Amygdala (tissue), 56 donors: ENCODE data around the gene KIF17.

ENCODE experiments used
- DNase-seq, 56 donors: peaks; one replicate each; lab custom pipeline; 2025; lab: John Stamatoyannopoulos, UW

Gene KIF17

DNA sequence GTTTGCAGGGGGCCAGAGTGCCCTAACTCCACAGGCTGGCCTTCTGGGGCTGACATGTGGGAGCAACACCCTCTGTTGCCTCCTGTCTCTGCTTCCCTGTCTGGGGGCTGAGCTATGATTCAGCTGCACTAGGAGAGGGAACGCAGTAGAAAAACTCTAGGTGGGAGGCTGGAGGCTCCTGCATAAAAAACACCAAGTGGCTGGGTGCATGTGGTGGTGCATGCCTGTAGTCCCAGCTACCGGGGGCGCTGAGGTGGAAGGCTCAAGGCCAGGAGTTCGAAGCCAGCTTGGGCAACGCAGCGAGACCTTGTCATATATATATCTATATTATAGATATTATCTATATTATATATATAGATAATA is 5.6 kb downstream of the KIF17 start:
- peak in 10 of 56 donors; percentile 9 to 47 (median 22) for DNase-seq

DNA sequence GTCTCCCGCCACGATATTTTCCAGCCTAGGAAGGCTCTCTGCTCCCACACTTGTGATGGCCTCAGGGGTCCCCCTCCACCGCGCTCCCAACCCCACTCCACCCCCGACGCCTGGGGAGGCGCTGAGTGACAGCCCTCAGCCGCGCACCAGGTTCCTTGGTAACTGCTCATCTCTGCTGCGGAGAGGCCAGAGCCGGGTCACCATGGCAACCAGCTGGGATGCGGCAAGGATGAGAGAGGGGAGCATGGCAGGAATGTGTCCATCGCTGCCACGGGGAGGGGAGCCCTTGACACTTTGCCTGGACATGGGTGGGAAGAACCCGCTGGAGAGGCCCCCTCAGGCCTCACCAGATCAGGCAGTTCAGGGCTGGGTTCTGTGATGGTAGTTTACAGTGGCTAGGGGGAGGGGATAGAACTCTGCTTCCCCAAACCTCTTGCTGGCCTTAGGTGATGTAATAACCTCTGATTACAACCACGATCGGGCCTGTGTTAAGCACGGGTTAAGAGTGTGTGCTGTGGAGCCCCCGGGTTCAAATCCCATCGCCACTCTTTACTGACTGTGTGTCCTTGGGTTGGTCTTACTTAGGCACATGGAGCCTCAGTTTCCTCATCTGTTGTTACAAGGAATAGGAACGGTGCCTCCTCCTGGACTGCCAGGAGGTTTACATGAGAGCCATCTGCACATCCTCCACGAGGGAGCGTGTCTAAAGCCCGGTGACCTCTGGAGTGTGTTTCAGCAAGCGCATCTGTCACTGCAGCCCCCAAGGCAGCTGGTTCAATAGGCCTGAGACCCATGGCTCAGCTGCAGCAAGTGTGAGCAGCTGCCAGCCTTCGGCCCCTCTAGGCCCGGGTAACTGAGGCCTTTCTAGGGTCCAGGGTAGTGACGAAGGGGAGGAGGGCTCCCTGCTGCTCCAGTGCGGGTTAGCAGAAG is 6.3 kb downstream of the KIF17 start:
- DNase-seq: peak in 20 of 56 donors; percentile 12 to 47 (median 30)

DNA sequence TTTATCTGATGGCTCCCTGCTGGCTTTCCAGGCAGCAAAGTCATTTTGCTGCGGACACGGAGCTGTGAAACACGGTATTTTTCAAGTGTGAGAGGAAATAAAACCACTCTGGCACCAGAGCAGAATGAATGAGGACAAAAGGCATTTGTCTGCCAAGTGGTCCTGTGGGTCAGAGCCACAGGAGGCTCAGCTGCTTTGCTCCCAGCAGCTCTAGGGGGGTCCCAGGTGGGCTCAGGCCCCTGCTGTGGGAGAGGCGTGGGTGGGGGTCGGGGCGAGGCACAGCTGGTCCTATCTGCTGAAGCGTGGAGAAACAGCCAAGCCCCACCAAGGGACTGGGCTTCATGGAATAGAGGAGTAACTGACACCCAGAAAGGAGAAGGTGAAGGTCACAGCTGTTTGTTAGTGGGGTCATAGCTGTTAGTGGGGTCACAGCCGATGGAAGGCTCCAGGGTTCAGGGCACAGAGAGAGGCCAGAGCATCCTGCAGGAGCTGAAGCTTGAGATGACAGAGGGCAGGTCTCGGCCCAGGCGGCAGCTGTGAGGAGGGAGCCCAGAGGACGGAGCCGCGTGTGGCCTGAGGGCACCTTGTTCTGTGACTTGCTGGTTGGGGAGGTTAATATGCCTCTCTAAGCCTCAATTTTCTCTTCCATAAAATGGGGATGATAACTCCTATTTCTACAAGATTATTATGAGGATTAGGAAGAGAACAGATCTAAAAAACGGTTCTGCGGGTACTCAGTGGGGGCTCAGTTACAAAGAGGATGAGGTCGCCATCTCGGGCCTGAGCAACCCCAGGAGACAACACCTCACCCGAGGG is 7.1 kb downstream of the KIF17 start:
- no peak for DNase-seq

GRCh38 chr1:20709868-20710267 is 7.9 kb downstream of the KIF17 start:
- no peak for DNase-seq

GRCh38 chr1:20708891-20709290 is 8.9 kb downstream of the KIF17 start:
- DNase-seq: no peak

DNA sequence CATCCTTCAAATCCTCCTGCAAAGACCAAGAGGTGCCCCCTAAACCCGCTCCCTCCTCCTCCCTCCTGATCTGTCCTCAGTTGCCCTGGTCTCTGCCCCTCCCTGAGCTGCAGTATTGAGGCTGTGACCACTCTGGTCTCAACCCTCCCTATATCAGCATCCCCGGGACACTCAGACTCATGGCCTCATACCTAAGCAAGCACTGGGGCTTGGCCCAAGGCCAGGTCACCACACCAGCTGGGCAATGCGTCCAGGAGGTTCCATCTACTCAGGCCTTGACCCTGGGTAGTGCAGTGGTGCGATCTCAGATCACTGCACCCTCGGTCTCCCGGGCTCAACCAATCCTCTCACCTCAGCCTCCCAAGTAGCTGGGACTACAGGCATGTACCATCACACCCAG is 9.8 kb downstream of the KIF17 start:
- DNase-seq: no peak

GRCh38 chr1:20706841-20707240 is 11.0 kb downstream of the KIF17 start:
- no peak for DNase-seq

DNA sequence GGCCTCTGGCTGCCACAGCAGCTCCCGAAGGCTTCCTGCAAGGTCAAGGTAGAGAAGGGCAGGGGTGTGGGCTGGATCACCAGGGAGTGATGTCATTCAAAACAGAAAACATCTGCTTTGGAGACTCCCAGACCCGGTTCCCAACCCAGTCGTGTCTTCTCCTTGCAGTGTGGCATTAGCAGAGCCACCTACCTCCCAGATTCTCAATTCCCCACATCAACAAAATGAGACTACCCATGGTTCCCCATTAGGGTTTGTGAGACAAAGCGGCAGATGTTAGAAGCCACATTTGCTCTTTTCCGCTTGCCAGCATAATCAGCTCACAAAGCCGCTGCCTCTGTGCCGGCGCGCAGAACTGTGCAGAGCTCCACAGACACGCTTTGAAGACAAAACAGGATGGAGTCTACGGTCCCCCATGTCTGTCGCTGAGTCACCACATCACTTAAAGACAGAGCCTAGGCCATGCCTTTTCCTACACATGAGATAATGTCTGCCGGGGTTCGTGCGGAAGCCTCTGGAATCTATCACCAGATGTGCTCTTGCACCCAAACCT is 12.5 kb downstream of the KIF17 start:
- peak in 2 of 56 donors; percentile 19 to 21 for DNase-seq

DNA sequence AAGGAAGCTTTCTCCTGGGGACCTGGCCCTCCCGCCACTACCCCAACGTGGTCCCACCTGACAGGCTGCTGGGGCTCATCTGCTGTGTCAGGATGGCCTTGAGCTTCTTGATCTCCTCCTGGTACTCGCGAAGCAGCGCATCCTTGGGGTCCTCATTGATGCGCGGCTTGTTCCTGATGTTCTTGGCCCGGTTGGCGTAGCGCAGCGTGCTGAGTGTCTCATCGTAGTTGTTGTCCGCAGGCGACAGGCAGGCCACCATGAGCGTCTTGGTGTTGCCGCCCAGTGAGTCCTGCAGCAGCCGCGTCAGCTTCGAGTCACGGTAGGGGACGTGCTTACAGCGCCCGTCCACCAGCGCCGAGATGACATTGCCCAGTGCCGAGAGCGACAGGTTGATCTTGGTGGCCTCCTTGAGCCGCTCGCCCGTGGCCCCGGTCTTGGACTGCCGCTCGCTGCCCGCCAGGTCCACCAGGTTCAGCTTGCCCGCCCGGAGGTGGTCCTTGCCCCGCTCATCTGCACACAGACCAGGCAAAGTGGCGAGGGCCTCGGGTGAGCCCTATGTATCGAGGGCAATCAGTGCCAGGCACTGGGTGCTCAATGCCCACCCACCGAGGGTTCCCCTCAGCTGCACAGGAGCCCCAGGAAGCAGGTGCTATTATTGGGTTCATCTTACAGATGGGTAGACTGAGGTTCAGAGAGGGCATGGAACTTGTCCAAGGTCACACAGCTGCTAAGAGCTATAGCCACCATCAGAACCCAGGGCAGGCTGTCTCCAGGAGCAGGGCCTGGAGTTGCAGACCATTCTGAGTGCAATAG is 13.2 kb downstream of the KIF17 start:
- no peak for DNase-seq

DNA sequence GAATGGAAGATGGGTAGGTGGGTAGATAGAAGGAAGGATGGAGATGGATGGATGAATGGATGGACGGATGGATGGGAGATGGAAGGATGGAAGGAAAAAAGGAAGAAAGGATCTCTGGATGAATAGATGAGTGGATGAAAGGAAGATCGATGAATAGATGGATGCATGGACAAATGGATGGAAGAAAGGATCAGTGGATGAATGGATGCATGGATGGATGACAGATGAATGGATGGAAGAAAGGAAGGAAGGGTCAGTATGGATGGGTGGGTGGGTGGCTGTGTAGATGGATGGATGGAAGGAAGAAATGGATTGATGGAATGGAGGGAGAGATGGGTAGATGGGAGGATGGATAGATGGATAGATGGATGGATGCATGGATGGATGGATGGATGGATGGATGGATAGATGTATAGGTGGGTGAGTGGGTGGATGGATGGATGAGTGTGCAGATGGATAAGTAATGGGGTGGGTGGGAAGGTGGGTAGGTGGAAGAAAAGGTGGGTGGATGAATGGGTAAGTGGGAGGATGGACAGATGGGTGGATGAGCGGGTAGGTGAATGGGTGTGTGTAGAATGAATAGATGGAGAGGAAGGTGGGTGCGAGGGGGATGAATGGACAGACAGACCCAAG is 14.6 kb downstream of the KIF17 start:
- DNase-seq: no peak

DNA sequence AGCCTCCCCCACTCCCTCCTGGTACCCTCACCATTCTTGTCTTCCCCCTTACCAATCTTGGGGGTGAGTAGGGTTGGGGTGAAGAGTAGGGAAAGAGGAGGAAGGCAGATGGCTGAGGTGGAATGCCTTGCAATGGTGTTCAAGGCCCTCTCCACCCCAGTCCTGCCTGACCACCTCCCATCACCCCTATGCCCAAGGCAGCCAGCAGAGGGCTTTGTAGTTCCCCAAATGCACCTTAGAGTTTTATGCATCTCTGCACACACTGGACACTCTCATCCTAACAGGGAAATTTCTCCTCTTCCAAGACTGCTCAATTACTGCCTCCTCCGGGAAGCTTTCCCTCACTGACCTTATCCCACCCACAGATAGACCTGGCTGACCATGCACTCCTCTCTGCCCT is 15.4 kb downstream of the KIF17 start:
- no peak for DNase-seq

DNA sequence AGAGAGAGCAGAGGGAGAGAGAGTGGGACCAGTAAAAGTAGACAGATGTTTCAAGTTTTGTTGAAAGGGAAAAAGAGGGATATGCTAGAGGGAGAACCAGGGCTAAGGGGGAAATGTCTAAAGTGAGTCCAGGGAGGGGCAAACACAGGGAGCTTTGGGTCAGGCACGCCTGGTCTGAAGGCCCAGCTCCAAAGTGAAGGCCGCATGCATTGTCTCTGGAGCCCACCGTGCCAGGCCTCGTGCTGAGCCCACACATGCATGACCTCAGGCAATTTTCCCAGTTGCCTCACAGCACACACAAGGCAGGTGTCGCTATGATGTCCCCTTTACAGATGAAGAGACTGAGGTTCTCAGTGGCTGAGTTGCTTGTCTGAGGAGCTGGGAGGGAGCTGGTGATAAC is 16.0 kb downstream of the KIF17 start:
- DNase-seq: no peak

DNA sequence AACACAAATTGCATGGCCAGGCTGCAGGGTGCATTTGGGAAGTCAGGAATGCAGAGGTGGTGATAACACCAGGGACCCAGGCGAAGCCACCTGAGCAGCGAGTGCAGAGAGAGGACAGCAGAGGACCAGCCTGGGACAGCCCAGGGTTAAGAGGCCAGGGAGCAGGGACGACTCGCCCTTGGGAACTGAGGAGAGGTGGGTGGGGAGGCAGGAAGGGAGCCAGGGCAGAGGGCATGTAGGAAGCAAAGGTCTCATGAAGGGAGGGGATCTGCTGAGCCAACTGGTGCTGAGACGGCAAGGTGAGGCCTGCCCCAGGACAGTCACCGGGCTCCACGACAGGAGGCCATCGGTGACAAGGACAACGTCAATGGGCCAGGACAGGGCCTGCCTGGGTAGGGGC is 16.4 kb downstream of the KIF17 start:
- DNase-seq: no peak

GRCh38 chr1:20700636-20701215 is 17.1 kb downstream of the KIF17 start:
- DNase-seq: no peak

DNA sequence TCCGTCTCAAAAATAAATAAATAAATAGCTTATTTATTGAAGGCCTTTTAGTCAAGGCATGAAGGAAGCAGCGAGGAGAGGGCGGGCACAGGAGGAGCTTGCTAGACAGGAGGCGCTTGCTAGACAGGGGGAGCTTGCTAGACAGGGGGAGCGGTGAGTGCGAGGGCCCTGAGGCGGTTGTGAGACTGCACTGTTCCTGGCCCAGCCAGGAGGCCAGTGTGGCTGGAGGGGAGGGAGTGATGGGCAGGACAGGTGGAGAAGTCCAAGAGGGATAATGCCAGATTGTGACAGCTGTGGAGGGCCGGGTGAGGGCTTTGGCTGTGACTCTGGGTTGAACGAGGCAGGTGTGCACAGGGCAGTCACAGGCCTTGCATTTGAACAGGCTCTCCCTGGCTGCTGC is 18.2 kb downstream of the KIF17 start:
- DNase-seq: no peak

DNA sequence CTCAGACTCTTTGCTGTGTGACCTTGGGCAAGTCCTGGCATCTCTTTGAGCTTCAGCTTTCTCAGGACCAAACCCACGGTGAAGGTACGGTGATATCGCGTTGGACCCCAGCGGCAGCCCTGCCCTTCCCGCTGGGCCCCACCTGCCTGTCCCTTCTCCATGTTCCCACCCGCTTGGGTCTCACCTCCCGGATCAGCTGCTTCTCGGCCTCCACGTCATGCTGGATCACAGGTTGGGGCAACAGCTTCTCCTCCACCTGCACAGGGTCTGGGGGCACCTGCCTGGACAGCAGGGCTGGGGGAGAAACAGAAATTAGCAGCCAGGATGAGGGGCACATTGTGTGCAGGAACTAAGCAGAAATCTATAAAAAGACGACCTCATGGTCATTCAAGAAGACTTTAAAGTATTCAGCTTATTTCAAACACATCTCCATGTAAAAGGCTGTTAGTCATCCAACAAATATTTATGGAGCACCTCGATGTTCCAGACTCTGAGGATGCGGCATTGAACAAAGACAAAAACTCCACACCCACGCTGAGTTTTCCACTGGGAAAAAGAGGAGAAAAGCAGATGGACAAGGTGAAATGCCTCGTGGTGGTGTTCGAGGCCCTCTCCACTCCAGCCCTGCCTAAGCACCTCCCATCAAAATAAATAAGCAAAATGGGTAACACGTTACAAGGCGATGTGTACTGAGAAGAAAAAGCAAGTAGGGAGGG is 19.5 kb downstream of the KIF17 start:
- peak in 1 of 56 donors; percentile 8 for DNase-seq

- DNase-seq: no peak
Observed at GRCh38 chr1:20697563-20697962, 20.2 kb downstream of the KIF17 start.

DNA sequence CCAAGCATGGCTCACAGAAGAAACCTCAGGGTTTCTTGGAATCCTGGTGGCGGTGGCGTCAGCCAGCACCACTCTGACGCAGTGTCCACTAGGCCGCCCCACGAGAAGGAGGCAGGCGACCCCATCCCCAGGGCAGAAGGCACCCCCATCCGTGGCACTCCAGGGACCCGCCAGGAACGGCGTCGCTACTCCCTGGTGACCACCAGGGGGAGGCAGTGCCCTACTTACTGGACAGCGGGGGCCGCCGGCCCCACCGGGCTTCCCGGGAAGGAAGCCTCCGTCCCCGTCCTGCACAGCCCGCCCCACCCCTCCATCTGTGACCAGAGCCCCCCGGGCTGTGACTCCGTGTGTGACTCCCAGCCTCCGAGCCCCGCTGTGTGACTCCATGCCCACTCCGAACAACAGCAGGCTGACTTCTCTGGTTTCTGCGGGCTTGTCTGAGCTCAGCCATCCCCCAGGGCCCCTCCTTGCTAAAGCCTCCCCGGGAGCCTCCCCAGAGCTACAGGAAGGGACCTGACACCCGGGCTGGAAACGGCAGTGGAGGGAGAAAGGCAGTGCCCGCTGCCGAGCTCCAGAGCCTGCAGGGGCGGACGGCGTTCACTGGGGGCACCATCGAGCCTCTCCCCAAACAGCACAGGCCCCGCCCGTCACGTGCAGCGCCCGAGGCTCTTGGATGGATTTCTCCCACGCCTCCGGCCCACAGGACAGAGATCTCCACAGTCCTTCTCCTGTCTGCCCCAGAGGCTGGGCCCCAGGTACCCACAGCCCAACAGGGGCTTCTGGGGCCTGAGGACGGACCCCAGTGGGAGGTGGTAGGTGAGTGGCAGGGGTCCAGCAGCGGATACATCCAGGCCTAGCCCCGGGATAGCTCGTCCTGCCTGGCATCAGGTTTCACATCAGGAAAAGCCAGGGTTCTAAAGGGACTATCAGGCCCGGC is 21.1 kb downstream of the KIF17 start:
- peak in 54 of 56 donors; percentile 17 to 86 (median 70) for DNase-seq
